ENCODE data around the gene UBQLNL. TPM values are rescaled to one million over a fixed set of nuclear protein-coding genes. Genes with fewer than 3 reads are reported as not detected.

Gene UBQLNL
- total RNA-seq, 2 donors from 2014 or later, result 0.52 to 4.3 TPM

DNA sequence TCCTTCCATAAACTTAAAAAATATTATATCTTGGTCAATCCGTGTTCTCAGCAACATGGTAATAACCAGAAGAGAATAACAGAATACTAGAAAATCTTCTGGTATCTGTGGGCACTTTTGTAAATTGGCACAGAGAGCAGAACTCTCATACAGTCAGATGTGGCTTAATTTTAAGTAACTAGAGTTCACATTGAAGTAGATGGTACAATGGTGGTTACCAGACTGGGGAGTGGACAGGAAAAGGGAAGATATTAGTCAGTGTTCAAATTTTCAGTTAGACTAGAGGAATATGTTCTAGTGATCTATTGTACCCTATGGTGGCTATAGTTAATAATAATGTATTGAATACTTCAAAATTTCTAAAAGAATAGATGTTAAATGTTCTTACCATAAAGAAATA is 24.9 kb upstream of the UBQLNL start:
- Histone ChIP-seq H3K27ac (no peak overlapping the region), H3K27me3 (no peaks in the 10 kb centered on the region), H3K36me3 (replicated peaks in 1 of 2; ENCODE audit: insufficient read depth in 1 of 2, low read depth in 2 of 2) (no peaks in the 10 kb centered on the region), H3K4me3 (no peak overlapping the region), H3K9me3 (no peaks in the 10 kb centered on the region), H3K4me1 (no peaks in the 10 kb centered on the region)
- DNase-seq, result no peak
- 20 to 24% methylated on average over 1 of the region's 1 CpG for WGBS, 2 donors
- no peak for TF ChIP-seq POLR2A (IDR thresholded peaks at IDR 0.05)
- TF ChIP-seq, protein P1, sequence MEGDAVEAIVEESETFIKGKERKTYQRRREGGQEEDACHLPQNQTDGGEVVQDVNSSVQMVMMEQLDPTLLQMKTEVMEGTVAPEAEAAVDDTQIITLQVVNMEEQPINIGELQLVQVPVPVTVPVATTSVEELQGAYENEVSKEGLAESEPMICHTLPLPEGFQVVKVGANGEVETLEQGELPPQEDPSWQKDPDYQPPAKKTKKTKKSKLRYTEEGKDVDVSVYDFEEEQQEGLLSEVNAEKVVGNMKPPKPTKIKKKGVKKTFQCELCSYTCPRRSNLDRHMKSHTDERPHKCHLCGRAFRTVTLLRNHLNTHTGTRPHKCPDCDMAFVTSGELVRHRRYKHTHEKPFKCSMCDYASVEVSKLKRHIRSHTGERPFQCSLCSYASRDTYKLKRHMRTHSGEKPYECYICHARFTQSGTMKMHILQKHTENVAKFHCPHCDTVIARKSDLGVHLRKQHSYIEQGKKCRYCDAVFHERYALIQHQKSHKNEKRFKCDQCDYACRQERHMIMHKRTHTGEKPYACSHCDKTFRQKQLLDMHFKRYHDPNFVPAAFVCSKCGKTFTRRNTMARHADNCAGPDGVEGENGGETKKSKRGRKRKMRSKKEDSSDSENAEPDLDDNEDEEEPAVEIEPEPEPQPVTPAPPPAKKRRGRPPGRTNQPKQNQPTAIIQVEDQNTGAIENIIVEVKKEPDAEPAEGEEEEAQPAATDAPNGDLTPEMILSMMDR (IDR thresholded peaks at IDR 0.05), result no peak
- no peak for ATAC-seq
- intact Hi-C loops (cut with DNase I), result no loop called here

DNA sequence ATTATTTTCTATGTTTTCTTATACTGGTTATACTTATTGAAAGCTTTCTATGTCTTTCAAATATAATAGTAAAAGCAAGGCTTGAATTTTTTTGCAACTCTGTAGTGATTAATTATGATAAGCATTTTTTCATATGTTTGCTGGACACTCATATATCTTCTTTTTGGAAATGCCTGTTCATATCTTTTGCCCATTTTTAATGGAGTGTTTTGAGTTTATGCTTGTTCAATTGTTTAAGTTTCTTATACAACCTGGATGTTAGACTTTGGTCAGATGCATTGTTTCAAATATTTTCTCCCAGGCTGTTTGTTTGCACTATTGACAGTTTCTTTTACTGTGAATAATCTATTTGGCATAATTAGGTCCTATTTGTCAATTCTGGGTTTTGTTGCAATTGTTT is 20.0 kb upstream of the UBQLNL start:
- no peaks in the 10 kb centered on the region for H3K9me3 ChIP-seq
- ATAC-seq, result no peak
- intact Hi-C loops (cut with DNase I), result no loop called here
- H3K4me3 ChIP-seq, result no peak overlapping the region
- TF ChIP-seq, protein P1 (IDR thresholded peaks at IDR 0.05), result no peak
- TF ChIP-seq POLR2A (IDR thresholded peaks at IDR 0.05), result no peak
- H3K27ac ChIP-seq, result no peak overlapping the region
- no peaks in the 10 kb centered on the region for H3K4me1 ChIP-seq
- H3K36me3 ChIP-seq (replicated peaks in 1 of 2; ENCODE audit: insufficient read depth in 1 of 2, low read depth in 2 of 2), result no peaks in the 10 kb centered on the region
- no peak for DNase-seq
- H3K27me3 ChIP-seq, result no peaks in the 10 kb centered on the region

- Histone ChIP-seq H3K27ac (no peak overlapping the region), H3K27me3 (no peaks in the 10 kb centered on the region), H3K9me3 (no peaks in the 10 kb centered on the region), H3K36me3 (replicated peaks in 1 of 2; ENCODE audit: insufficient read depth in 1 of 2, low read depth in 2 of 2) (no peaks in the 10 kb centered on the region), H3K4me3 (no peak overlapping the region), H3K4me1 (no peaks in the 10 kb centered on the region)
- no peak for ATAC-seq
- intact Hi-C loops (cut with DNase I), result no loop called here
- 63 to 64% methylated on average over 1 of the region's 1 CpG for WGBS, 2 donors
- TF ChIP-seq, protein P1 (IDR thresholded peaks at IDR 0.05), result no peak
- no peak for TF ChIP-seq POLR2A (IDR thresholded peaks at IDR 0.05)
- DNase-seq, result no peak
Measured at GRCh38 chr11:5534046-5534445, 17.5 kb upstream of the UBQLNL start.

DNA sequence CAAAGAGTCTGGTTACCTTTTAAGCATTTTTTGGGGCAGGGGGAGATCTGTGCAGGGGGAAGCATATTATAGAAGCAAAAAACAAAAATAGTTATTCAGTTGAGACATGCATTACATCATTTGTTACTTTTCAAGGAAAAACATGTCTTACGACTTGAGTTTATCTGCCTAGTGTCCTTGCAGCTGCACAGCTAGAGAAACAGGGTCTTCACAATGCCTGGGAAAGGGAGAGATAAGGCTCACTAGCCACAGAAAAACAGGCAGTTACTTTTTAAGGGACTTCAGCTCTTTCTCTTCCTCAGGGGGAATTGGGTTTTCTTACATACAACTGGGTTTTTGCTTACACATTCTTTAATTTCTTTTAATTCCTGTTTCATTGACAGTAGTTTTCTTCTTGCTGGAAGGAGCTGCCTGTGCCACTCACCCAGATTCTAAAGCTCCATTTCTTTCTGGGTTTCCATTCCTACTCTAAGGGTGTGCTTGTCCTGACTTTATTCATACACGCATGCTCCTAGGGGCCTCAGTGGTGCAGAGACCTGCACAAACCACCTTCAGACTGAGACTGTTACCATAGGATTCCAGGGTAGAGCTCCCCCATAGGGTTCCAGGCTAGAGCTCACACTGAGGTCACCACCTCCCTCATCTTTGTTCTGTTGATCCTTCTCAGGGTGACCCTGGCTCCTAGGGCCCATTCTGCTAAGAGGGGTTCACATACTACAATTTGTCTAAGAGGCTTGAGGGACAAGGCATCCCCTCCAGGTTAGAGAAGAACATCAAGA is 14.7 kb upstream of the UBQLNL start:
- ATAC-seq, result no peak
- no peaks in the 10 kb centered on the region for H3K27me3 ChIP-seq
- no peaks in the 10 kb centered on the region for H3K36me3 ChIP-seq (replicated peaks in 1 of 2; ENCODE audit: insufficient read depth in 1 of 2, low read depth in 2 of 2)
- no peak overlapping the region for H3K27ac ChIP-seq
- H3K4me3 ChIP-seq, result no peak overlapping the region
- WGBS, 2 donors, result 55 to 74% methylated on average over 2 of the region's 2 CpGs
- H3K9me3 ChIP-seq, result no peaks in the 10 kb centered on the region
- no peaks in the 10 kb centered on the region for H3K4me1 ChIP-seq
- intact Hi-C loops (cut with DNase I), result no loop called here
- DNase-seq, result no peak
- no peak for TF ChIP-seq POLR2A (IDR thresholded peaks at IDR 0.05)
- TF ChIP-seq, protein P1 (IDR thresholded peaks at IDR 0.05), result no peak

DNA sequence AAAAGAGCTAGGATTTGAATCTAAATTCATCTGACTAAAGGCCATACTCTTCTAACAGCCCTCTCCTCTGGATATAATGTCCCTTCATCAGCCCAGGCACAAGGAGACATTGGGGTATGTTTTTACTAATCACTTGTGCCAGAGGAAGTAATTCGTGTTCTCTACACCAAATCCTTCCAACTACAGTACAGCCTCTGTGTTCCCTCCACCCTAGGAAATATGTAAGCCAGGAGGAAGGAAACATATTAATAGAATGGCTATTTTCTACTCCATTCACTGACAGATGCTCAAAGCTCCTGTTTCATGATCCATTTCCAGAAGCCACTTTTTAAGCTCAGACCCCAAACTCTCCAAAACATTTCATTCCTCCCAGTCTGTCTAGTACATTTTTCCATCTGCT is 12.0 kb upstream of the UBQLNL start:
- Histone ChIP-seq H3K4me3 (no peak overlapping the region), H3K27ac (no peak overlapping the region), H3K36me3 (replicated peaks in 1 of 2; ENCODE audit: insufficient read depth in 1 of 2, low read depth in 2 of 2) (no peaks in the 10 kb centered on the region), H3K27me3 (no peaks in the 10 kb centered on the region), H3K9me3 (no peaks in the 10 kb centered on the region), H3K4me1 (no peaks in the 10 kb centered on the region)
- ATAC-seq, result no peak
- intact Hi-C loops (cut with DNase I), result no loop called here
- no peak for DNase-seq
- WGBS, 2 donors, result 23 to 25% methylated on average over 1 of the region's 1 CpG
- TF ChIP-seq, protein P1 (IDR thresholded peaks at IDR 0.05), result no peak
- TF ChIP-seq POLR2A (IDR thresholded peaks at IDR 0.05), result no peak
